ENCODE measurements around the gene CNKSR2. TPM values are rescaled to one million over a fixed set of nuclear protein-coding genes. Genes with fewer than 3 reads are reported as not detected.

CNKSR2 gene
- total RNA-seq, 1 experiment from 2014 or later = not detected

DNA sequence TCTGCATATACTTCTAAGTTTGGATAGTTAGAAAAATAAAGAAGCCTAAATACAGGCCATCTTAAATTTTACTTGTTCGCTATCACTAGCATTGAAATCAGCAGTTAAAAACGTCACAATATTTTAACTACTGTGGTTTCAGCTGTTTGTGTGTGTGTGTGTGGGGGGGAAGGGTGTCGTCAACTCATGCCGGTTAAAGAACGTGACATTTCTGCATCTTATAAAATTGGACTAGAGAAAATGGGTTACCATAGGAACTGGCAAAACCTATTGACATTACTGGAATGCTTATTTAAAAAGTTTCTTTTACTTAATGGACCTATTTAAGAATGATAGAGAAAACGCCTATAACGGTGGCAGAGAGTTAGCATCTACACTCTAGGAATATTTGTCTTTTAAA, 1.2 kb upstream of the CNKSR2 start:
- TF ChIP-seq, protein P1, sequence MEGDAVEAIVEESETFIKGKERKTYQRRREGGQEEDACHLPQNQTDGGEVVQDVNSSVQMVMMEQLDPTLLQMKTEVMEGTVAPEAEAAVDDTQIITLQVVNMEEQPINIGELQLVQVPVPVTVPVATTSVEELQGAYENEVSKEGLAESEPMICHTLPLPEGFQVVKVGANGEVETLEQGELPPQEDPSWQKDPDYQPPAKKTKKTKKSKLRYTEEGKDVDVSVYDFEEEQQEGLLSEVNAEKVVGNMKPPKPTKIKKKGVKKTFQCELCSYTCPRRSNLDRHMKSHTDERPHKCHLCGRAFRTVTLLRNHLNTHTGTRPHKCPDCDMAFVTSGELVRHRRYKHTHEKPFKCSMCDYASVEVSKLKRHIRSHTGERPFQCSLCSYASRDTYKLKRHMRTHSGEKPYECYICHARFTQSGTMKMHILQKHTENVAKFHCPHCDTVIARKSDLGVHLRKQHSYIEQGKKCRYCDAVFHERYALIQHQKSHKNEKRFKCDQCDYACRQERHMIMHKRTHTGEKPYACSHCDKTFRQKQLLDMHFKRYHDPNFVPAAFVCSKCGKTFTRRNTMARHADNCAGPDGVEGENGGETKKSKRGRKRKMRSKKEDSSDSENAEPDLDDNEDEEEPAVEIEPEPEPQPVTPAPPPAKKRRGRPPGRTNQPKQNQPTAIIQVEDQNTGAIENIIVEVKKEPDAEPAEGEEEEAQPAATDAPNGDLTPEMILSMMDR (IDR thresholded peaks at IDR 0.05; ENCODE audit: unreplicated experiment) = no peak
- intact Hi-C loops (cut with micrococcal nuclease; ENCODE audit: unreplicated experiment) = no loop called here
- BruUV-seq (replicated peaks) = no TSS peak
- CTCF ChIA-PET = no interaction called here
- Mint-ChIP-seq H3K9me3 (ENCODE audit: low read depth, unreplicated experiment) (no peaks in the 10 kb centered on the region), H3K4me3 (ENCODE audit: low read depth, unreplicated experiment) (no peak overlapping the region), H3K36me3 (ENCODE audit: insufficient read depth, unreplicated experiment) (peaks cover 5% of the 10 kb centered on the region), H3K27ac (ENCODE audit: unreplicated experiment) (no peak overlapping the region), H3K27me3 (ENCODE audit: unreplicated experiment) (peaks cover 16% of the 10 kb centered on the region), H3K4me1 (ENCODE audit: low read depth, unreplicated experiment) (no peaks in the 10 kb centered on the region)
- no peak for DNase-seq

DNA sequence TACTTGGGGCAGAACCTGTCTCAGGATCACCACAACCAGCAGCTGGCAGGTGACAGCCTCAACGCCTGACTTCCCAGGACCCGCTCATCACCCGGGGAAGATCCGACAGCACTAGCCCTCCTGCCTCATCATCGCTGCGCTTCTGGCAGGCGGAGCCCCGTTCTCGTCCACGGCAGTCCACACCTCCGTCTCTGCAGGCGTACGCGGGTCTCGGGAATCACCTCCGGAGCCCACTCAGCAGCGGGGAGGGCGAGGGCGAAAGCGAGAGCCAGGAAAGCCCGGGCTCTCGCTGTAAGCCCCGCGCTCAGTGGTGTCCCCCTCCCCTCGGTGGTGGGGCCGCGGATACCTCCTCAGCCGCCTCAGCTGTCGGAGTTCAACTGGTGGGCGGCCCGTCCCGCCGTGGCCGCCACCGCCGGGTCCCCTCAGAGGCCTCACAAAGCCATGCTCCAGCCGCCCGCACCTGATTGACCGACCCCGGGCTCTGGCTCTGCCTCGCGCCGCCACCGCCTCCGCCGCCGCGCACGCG, 518 bp upstream of the CNKSR2 start:
- CTCF ChIA-PET = no interaction called here
- BruUV-seq (replicated peaks) = no TSS peak
- peaks cover 16% of the 10 kb centered on the region for H3K27me3 Mint-ChIP-seq (ENCODE audit: unreplicated experiment)
- intact Hi-C loops (cut with micrococcal nuclease; ENCODE audit: unreplicated experiment) = no loop called here
- no peak for DNase-seq
- TF ChIP-seq, protein P1 (IDR thresholded peaks at IDR 0.05; ENCODE audit: unreplicated experiment) = no peak
- no peaks in the 10 kb centered on the region for H3K4me1 Mint-ChIP-seq (ENCODE audit: low read depth, unreplicated experiment)
- H3K4me3 Mint-ChIP-seq (ENCODE audit: low read depth, unreplicated experiment) = peak overlapping the region; percentile 74
- H3K9me3 Mint-ChIP-seq (ENCODE audit: low read depth, unreplicated experiment) = no peaks in the 10 kb centered on the region
- peaks cover 5% of the 10 kb centered on the region for H3K36me3 Mint-ChIP-seq (ENCODE audit: insufficient read depth, unreplicated experiment)
- H3K27ac Mint-ChIP-seq (ENCODE audit: unreplicated experiment) = no peak overlapping the region

DNA sequence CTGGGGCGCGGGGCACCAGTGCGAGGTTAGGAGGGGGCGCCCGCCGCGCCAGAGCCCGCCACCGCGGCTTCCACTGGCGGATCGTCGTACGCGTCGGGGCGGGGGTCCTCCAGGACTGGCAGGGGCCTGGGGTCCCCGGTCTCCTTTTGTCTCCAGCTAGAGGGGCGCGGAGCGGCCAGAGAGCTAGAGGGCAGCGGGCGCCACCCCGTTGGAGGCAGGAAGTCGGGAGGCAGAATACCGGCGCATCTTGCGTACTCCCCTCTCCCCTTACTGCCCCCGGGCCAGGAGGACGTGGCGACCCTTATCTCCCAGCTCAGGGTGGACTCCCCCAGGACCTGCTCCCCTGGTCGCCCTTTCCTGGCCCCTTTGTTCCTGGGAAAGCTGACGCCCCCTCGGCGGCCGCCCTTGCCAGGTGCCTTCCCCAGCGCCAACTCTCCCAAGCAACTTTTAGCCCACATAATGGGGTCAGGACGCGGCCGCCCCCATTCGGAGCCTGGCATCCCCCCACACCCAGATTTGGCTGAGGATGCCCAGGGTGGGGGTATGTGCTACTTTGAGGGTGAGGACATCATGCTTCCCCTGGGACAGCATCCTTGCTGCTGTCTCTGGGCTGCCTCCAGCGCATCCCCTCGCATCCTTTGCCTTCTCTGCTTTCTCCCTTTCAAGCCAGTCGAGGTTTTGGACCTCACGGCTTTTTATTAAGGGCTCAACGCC, 933 bp downstream of the CNKSR2 start:
- BruUV-seq (replicated peaks) = no TSS peak
- peaks cover 5% of the 10 kb centered on the region for H3K36me3 Mint-ChIP-seq (ENCODE audit: insufficient read depth, unreplicated experiment)
- DNase-seq = no peak
- intact Hi-C loops (cut with micrococcal nuclease; ENCODE audit: unreplicated experiment) = no loop called here
- TF ChIP-seq, protein P1 (IDR thresholded peaks at IDR 0.05; ENCODE audit: unreplicated experiment) = no peak
- H3K27ac Mint-ChIP-seq (ENCODE audit: unreplicated experiment) = no peak overlapping the region
- H3K4me3 Mint-ChIP-seq (ENCODE audit: low read depth, unreplicated experiment) = peak overlapping the region; percentile 74
- CTCF ChIA-PET = no interaction called here
- H3K4me1 Mint-ChIP-seq (ENCODE audit: low read depth, unreplicated experiment) = no peaks in the 10 kb centered on the region
- no peaks in the 10 kb centered on the region for H3K9me3 Mint-ChIP-seq (ENCODE audit: low read depth, unreplicated experiment)
- peaks cover 16% of the 10 kb centered on the region for H3K27me3 Mint-ChIP-seq (ENCODE audit: unreplicated experiment)

DNA sequence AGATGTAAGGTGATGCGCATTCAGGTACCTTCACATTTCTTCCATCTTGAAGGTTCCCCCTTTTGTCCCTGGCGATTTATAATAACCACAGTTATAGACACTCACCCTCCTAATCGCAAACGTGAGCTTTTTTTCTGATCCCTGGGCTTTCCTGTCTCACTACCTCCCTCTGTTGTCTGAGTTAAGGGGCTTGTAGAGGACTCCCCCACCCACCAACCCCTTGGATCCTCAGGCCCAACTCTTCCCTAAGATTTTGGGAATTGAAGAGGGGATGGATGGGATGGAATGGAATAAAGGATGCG, 1.4 kb downstream of the CNKSR2 start:
- intact Hi-C loops (cut with micrococcal nuclease; ENCODE audit: unreplicated experiment) = no loop called here
- no peak for DNase-seq
- CTCF ChIA-PET = no interaction called here
- Mint-ChIP-seq H3K27me3 (ENCODE audit: unreplicated experiment) (peaks cover 16% of the 10 kb centered on the region), H3K4me3 (ENCODE audit: low read depth, unreplicated experiment) (peak overlapping the region; percentile 74), H3K27ac (ENCODE audit: unreplicated experiment) (no peak overlapping the region), H3K9me3 (ENCODE audit: low read depth, unreplicated experiment) (no peaks in the 10 kb centered on the region), H3K36me3 (ENCODE audit: insufficient read depth, unreplicated experiment) (peaks cover 5% of the 10 kb centered on the region), H3K4me1 (ENCODE audit: low read depth, unreplicated experiment) (no peaks in the 10 kb centered on the region)
- TF ChIP-seq, protein P1 (IDR thresholded peaks at IDR 0.05; ENCODE audit: unreplicated experiment) = no peak
- BruUV-seq (replicated peaks) = no TSS peak

Measured in Calu3 (cell line).